Astrocyte (in vitro differentiated cells and primary cell): ENCODE measurements around the gene XYLT1.

Experiments used
- EZH2 ChIP-seq: IDR thresholded peaks from 2 replicates; pipeline ENCODE4 v1.6.1; 2012; ENCODE audit warnings: mild to moderate bottlenecking, low read length, inconsistent platforms; ENCODE audit not compliant: insufficient read depth
- TF ChIP-seq, protein P1 (sequence below): IDR thresholded peaks from 2 replicates; pipeline ENCODE4 v1.5.1; 2011; ENCODE audit warnings: low read depth, mild to moderate bottlenecking, inconsistent platforms, low read length, moderate library complexity; ENCODE audit not compliant: insufficient read depth

DNA sequence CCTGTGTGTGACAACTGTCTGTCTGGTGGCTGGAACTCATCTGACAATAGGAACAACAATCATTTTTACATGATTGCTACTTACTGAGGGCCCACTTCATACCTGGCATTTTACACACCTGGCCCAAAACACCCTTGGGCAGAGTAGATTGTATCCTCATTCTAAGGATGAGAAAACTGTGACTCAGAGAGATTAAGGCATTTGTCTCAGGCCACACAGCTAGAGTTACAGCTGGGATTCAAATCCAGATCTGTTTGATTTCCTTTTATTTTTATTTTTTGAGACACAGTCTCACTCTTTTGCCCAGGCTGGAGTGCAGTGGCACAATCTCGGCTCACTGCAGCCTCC lies 242.1 kb downstream of the XYLT1 start:
- TF ChIP-seq, protein P1, sequence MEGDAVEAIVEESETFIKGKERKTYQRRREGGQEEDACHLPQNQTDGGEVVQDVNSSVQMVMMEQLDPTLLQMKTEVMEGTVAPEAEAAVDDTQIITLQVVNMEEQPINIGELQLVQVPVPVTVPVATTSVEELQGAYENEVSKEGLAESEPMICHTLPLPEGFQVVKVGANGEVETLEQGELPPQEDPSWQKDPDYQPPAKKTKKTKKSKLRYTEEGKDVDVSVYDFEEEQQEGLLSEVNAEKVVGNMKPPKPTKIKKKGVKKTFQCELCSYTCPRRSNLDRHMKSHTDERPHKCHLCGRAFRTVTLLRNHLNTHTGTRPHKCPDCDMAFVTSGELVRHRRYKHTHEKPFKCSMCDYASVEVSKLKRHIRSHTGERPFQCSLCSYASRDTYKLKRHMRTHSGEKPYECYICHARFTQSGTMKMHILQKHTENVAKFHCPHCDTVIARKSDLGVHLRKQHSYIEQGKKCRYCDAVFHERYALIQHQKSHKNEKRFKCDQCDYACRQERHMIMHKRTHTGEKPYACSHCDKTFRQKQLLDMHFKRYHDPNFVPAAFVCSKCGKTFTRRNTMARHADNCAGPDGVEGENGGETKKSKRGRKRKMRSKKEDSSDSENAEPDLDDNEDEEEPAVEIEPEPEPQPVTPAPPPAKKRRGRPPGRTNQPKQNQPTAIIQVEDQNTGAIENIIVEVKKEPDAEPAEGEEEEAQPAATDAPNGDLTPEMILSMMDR, result no peak
- TF ChIP-seq EZH2, result no peak
